Measurements from ENCODE around the gene CCDC154. TPM values are rescaled to one million over a fixed set of nuclear protein-coding genes. Genes with fewer than 3 reads are reported as not detected.

Gene CCDC154
- under 1 TPM; 0.44 to 0.98 TPM for polyA plus RNA-seq

DNA sequence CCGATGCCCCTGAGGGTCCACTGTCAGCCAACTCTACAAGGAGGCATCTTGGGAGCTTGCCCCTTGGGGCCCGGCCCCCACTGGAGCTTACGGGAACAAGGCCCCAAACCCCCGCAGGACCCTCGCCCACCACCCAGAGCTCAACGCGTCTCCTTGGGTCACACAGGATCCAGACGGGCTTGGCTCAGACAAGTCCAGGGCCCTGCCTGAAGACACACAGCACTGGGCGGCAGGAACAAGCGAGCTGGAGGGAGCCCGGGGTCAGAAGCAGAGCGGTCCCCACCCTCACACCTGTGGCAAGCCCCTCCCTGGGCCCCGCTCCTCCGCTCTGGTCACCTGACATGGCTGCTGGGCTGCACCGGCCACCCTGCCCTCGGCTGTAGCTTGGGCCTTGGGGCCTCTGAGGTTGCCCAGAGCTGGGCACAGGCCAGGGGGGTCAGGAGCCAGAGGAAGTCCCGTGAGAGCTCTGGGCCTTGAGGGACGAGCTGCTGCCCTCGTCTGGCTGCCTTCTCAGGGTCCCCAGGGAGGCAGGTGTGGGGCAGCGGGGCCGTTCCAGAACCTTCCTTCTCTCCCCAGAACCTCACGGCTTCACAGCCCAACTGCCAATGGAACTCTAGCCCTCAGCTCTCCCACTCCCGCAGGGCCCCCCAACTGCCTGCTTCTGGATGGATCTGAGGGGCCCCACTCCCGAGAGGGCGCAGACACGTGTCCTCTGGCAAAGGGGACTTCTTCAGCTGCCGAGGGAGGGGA, at the start of gene CCDC154:
CCDC154 (minus strand) TSS at position 577 of the 750 bp plus-strand sequence; CDS start at position 343, 234 bp downstream.
- Histone ChIP-seq H3K27ac (ENCODE audit: low read depth in 2 of 2, low read length in 1 of 2) (no peak within 1 kb of the TSS), H3K4me3 (ENCODE audit: low read depth in 1 of 2, low read length in 2 of 2) (no peak within 1 kb of the TSS), H3K27me3 (ENCODE audit: control insufficient read depth in 1 of 2, insufficient read depth in 2 of 2, low read length in 2 of 2) (no peaks in the 10 kb centered on the region), H3K36me3 (ENCODE audit: control insufficient read depth in 2 of 2, insufficient read depth in 2 of 2, low read length in 1 of 2) (peaks cover 3 to 31% of the 10 kb centered on the region in 2 donors), H3K4me1 (ENCODE audit: control insufficient read depth in 2 of 2, insufficient read depth in 2 of 2, low read length in 1 of 2) (no peaks in the 10 kb centered on the region), H3K9me3 (ENCODE audit: control insufficient read depth in 2 of 2, insufficient read depth in 1 of 2, low read depth in 1 of 2, low read length in 1 of 2) (no peaks in the 10 kb centered on the region)
- WGBS, 2 donors, result 73 to 77% methylated on average over 26 to 27 of the region's 27 CpGs

DNA sequence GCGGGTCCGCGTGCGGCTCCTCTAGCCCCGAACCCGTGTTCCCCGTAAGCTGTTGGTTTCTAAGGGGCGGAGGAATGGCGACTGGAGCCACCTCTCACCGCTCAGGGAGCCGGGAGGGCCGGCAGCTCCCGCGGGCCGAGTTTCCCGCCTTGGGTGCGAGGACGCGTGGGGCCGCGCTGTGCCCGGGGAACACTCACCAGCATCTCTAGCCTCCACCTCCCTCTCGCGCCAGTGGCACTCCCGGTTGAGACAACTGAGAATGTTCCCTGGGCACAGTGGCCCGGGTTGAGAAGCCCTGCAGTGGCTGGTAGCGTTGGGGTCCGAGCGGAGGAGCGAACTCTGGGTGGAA, 49.4 kb upstream of the CCDC154 start:
- Histone ChIP-seq H3K9me3 (ENCODE audit: control insufficient read depth in 2 of 2, insufficient read depth in 1 of 2, low read depth in 1 of 2, low read length in 1 of 2) (no peaks in the 10 kb centered on the region), H3K4me1 (ENCODE audit: control insufficient read depth in 2 of 2, insufficient read depth in 2 of 2, low read length in 1 of 2) (peaks cover 0 to 12% of the 10 kb centered on the region in 2 donors), H3K27ac (ENCODE audit: low read depth in 2 of 2, low read length in 1 of 2) (peak overlapping the region in 1 of 2 donors; percentile 82), H3K27me3 (ENCODE audit: control insufficient read depth in 1 of 2, insufficient read depth in 2 of 2, low read length in 2 of 2) (no peaks in the 10 kb centered on the region), H3K4me3 (ENCODE audit: low read depth in 1 of 2, low read length in 2 of 2) (peak overlapping the region; percentile 82), H3K36me3 (ENCODE audit: control insufficient read depth in 2 of 2, insufficient read depth in 2 of 2, low read length in 1 of 2) (peaks cover 0 to 31% of the 10 kb centered on the region in 2 donors)
- 0 to 2% methylated on average over 28 to 30 of the region's 30 CpGs for WGBS, 2 donors

- Histone ChIP-seq H3K4me3 (ENCODE audit: low read depth in 1 of 2, low read length in 2 of 2) (peak within 1 kb of the TSS; percentile 82), H3K4me1 (ENCODE audit: control insufficient read depth in 2 of 2, insufficient read depth in 2 of 2, low read length in 1 of 2) (peaks cover 0 to 12% of the 10 kb centered on the region in 2 donors), H3K9me3 (ENCODE audit: control insufficient read depth in 2 of 2, insufficient read depth in 1 of 2, low read depth in 1 of 2, low read length in 1 of 2) (no peaks in the 10 kb centered on the region), H3K27ac (ENCODE audit: low read depth in 2 of 2, low read length in 1 of 2) (peak within 1 kb of the TSS; percentile 70 to 82), H3K27me3 (ENCODE audit: control insufficient read depth in 1 of 2, insufficient read depth in 2 of 2, low read length in 2 of 2) (no peaks in the 10 kb centered on the region), H3K36me3 (ENCODE audit: control insufficient read depth in 2 of 2, insufficient read depth in 2 of 2, low read length in 1 of 2) (peaks cover 0 to 30% of the 10 kb centered on the region in 2 donors)
- WGBS, 2 donors, result 0 to 1% methylated on average over 75 to 89 of the region's 89 CpGs
These were observed 48.8 kb upstream of the CCDC154 start, which contains the start of gene TELO2 for GRCh38 chr16:1492923-1493745. Gene TELO2 (plus strand): TSS chr16:1493360. CDS start chr16:1494282, 922 bp downstream.

GRCh38 chr16:1492082-1492922, 47.9 kb upstream of the CCDC154 start:
- Histone ChIP-seq H3K4me3 (ENCODE audit: low read depth in 1 of 2, low read length in 2 of 2) (peak overlapping the region; percentile 44 to 82), H3K27me3 (ENCODE audit: control insufficient read depth in 1 of 2, insufficient read depth in 2 of 2, low read length in 2 of 2) (no peaks in the 10 kb centered on the region), H3K9me3 (ENCODE audit: control insufficient read depth in 2 of 2, insufficient read depth in 1 of 2, low read depth in 1 of 2, low read length in 1 of 2) (no peaks in the 10 kb centered on the region), H3K4me1 (ENCODE audit: control insufficient read depth in 2 of 2, insufficient read depth in 2 of 2, low read length in 1 of 2) (peaks cover 0 to 12% of the 10 kb centered on the region in 2 donors), H3K27ac (ENCODE audit: low read depth in 2 of 2, low read length in 1 of 2) (peak overlapping the region; percentile 69 to 81), H3K36me3 (ENCODE audit: control insufficient read depth in 2 of 2, insufficient read depth in 2 of 2, low read length in 1 of 2) (peaks cover 0 to 26% of the 10 kb centered on the region in 2 donors)
- WGBS, 2 donors, result 79 to 88% methylated on average over 23 of the region's 23 CpGs

GRCh38 chr16:1491327-1491726, 47.0 kb upstream of the CCDC154 start:
- 80 to 81% methylated on average over 12 of the region's 12 CpGs for WGBS, 2 donors
- Histone ChIP-seq H3K36me3 (ENCODE audit: control insufficient read depth in 2 of 2, insufficient read depth in 2 of 2, low read length in 1 of 2) (peaks cover 0 to 16% of the 10 kb centered on the region in 2 donors), H3K27ac (ENCODE audit: low read depth in 2 of 2, low read length in 1 of 2) (no peak overlapping the region), H3K27me3 (ENCODE audit: control insufficient read depth in 1 of 2, insufficient read depth in 2 of 2, low read length in 2 of 2) (no peaks in the 10 kb centered on the region), H3K4me3 (ENCODE audit: low read depth in 1 of 2, low read length in 2 of 2) (no peak overlapping the region), H3K4me1 (ENCODE audit: control insufficient read depth in 2 of 2, insufficient read depth in 2 of 2, low read length in 1 of 2) (peaks cover 0 to 12% of the 10 kb centered on the region in 2 donors), H3K9me3 (ENCODE audit: control insufficient read depth in 2 of 2, insufficient read depth in 1 of 2, low read depth in 1 of 2, low read length in 1 of 2) (no peaks in the 10 kb centered on the region)

GRCh38 chr16:1489077-1489476, 44.7 kb upstream of the CCDC154 start:
- Histone ChIP-seq H3K4me3 (ENCODE audit: low read depth in 1 of 2, low read length in 2 of 2) (no peak overlapping the region), H3K36me3 (ENCODE audit: control insufficient read depth in 2 of 2, insufficient read depth in 2 of 2, low read length in 1 of 2) (no peaks in the 10 kb centered on the region), H3K27ac (ENCODE audit: low read depth in 2 of 2, low read length in 1 of 2) (no peak overlapping the region), H3K27me3 (ENCODE audit: control insufficient read depth in 1 of 2, insufficient read depth in 2 of 2, low read length in 2 of 2) (no peaks in the 10 kb centered on the region), H3K4me1 (ENCODE audit: control insufficient read depth in 2 of 2, insufficient read depth in 2 of 2, low read length in 1 of 2) (peaks cover 0 to 5% of the 10 kb centered on the region in 2 donors), H3K9me3 (ENCODE audit: control insufficient read depth in 2 of 2, insufficient read depth in 1 of 2, low read depth in 1 of 2, low read length in 1 of 2) (no peaks in the 10 kb centered on the region)
- WGBS, 2 donors, result 91% methylated on average over 12 of the region's 12 CpGs

- no peak within 1 kb of the TSS for H3K4me3 ChIP-seq (ENCODE audit: low read depth in 1 of 2, low read length in 2 of 2)
- H3K9me3 ChIP-seq (ENCODE audit: control insufficient read depth in 2 of 2, insufficient read depth in 1 of 2, low read depth in 1 of 2, low read length in 1 of 2), result no peaks in the 10 kb centered on the region
- WGBS, 2 donors, result 82 to 84% methylated on average over 19 of the region's 19 CpGs
- H3K36me3 ChIP-seq (ENCODE audit: control insufficient read depth in 2 of 2, insufficient read depth in 2 of 2, low read length in 1 of 2), result no peaks in the 10 kb centered on the region
- H3K4me1 ChIP-seq (ENCODE audit: control insufficient read depth in 2 of 2, insufficient read depth in 2 of 2, low read length in 1 of 2), result peaks cover 0 to 5% of the 10 kb centered on the region in 2 donors
- H3K27me3 ChIP-seq (ENCODE audit: control insufficient read depth in 1 of 2, insufficient read depth in 2 of 2, low read length in 2 of 2), result no peaks in the 10 kb centered on the region
- H3K27ac ChIP-seq (ENCODE audit: low read depth in 2 of 2, low read length in 1 of 2), result no peak within 1 kb of the TSS
These were observed 44.3 kb upstream of the CCDC154 start, which contains the start of gene PTX4 for GRCh38 chr16:1488619-1489018. Gene PTX4 (minus strand): TSS chr16:1488944. CDS start chr16:1488909, 35 bp downstream.

DNA sequence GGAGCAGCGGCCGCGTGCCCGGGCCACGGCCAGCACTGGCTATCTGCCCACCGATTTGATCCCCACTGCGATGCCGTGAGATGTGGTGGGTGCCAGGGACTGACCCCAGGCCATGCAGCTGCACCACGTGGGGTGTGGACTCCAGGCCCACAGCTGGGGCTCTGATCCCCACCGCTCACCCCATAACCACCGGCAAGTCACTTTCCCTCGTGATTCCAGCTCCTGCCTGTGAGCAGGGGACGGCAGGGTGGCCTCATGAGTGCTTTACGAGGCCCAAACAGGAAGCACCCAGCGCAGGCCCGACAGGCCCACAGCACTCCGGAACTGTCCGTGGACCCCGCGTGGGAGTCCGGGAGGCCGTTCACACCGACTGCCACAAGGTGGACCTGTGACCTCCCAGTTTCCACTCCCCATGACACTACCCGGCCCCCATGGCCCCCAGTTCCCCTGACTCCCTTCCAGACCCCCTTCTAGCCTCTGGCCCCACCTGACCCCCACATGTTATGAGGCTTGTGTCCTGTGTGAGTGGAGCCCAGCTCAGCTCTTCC, 43.8 kb upstream of the CCDC154 start:
- no peak overlapping the region for H3K4me3 ChIP-seq (ENCODE audit: low read depth in 1 of 2, low read length in 2 of 2)
- H3K27ac ChIP-seq (ENCODE audit: low read depth in 2 of 2, low read length in 1 of 2), result no peak overlapping the region
- H3K27me3 ChIP-seq (ENCODE audit: control insufficient read depth in 1 of 2, insufficient read depth in 2 of 2, low read length in 2 of 2), result no peaks in the 10 kb centered on the region
- H3K4me1 ChIP-seq (ENCODE audit: control insufficient read depth in 2 of 2, insufficient read depth in 2 of 2, low read length in 1 of 2), result peaks cover 0 to 5% of the 10 kb centered on the region in 2 donors
- WGBS, 2 donors, result 86 to 87% methylated on average over 24 of the region's 24 CpGs
- no peaks in the 10 kb centered on the region for H3K9me3 ChIP-seq (ENCODE audit: control insufficient read depth in 2 of 2, insufficient read depth in 1 of 2, low read depth in 1 of 2, low read length in 1 of 2)
- H3K36me3 ChIP-seq (ENCODE audit: control insufficient read depth in 2 of 2, insufficient read depth in 2 of 2, low read length in 1 of 2), result no peaks in the 10 kb centered on the region
